ENCODE results near the gene SLC43A2.

SLC43A2 gene

GRCh38 chr17:1562176-1562643 is 66.4 kb downstream of the SLC43A2 start:
- peak overlapping the region; percentile 88 for H3K4me3 ChIP-seq (ENCODE audit: low read depth, low read length)

GRCh38 chr17:1561420-1562175 is 67.0 kb downstream of the SLC43A2 start:
- peak; percentile 51; the same call in 1 of the 2 replicates for TF ChIP-seq CTCF (IDR thresholded peaks at IDR 0.05; ENCODE audit: borderline replicate concordance, insufficient read depth, low read depth, low read length)
- peak overlapping the region; percentile 88 for H3K4me3 ChIP-seq (ENCODE audit: low read depth, low read length)

More at GRCh38 chr17:1562176-1562643, 66.4 kb downstream of the SLC43A2 start:
- TF ChIP-seq CTCF (IDR thresholded peaks at IDR 0.05; ENCODE audit: borderline replicate concordance, insufficient read depth, low read depth, low read length): no peak

- no peak for TF ChIP-seq CTCF (IDR thresholded peaks at IDR 0.05; ENCODE audit: borderline replicate concordance, insufficient read depth, low read depth, low read length)
- H3K4me3 ChIP-seq (ENCODE audit: low read depth, low read length): no peak overlapping the region
Measured at GRCh38 chr17:1560858-1561355, 67.7 kb downstream of the SLC43A2 start.

GRCh38 chr17:1560101-1560857 is 68.4 kb downstream of the SLC43A2 start:
- no peak for TF ChIP-seq CTCF (IDR thresholded peaks at IDR 0.05; ENCODE audit: borderline replicate concordance, insufficient read depth, low read depth, low read length)
- no peak overlapping the region for H3K4me3 ChIP-seq (ENCODE audit: low read depth, low read length)

GRCh38 chr17:1559047-1560043 is 69.3 kb downstream of the SLC43A2 start:
- TF ChIP-seq CTCF (IDR thresholded peaks at IDR 0.05; ENCODE audit: borderline replicate concordance, insufficient read depth, low read depth, low read length): no peak
- H3K4me3 ChIP-seq (ENCODE audit: low read depth, low read length): no peak overlapping the region

- no peak for TF ChIP-seq CTCF (IDR thresholded peaks at IDR 0.05; ENCODE audit: borderline replicate concordance, insufficient read depth, low read depth, low read length)
- no peak overlapping the region for H3K4me3 ChIP-seq (ENCODE audit: low read depth, low read length)
Measured at GRCh38 chr17:1558401-1558800, 70.2 kb downstream of the SLC43A2 start.
